HG02884 (cell line): ENCODE data around the gene NDUFV1.

Experiments used
- ATAC-seq: cut with Tn5 transposase; IDR thresholded peaks from one replicate; pipeline ENCODE4 v1.9.1; 2021; ENCODE audit warnings: mild to moderate bottlenecking, moderate library complexity; ENCODE audit not compliant: unreplicated experiment

The NDUFV1 gene

DNA sequence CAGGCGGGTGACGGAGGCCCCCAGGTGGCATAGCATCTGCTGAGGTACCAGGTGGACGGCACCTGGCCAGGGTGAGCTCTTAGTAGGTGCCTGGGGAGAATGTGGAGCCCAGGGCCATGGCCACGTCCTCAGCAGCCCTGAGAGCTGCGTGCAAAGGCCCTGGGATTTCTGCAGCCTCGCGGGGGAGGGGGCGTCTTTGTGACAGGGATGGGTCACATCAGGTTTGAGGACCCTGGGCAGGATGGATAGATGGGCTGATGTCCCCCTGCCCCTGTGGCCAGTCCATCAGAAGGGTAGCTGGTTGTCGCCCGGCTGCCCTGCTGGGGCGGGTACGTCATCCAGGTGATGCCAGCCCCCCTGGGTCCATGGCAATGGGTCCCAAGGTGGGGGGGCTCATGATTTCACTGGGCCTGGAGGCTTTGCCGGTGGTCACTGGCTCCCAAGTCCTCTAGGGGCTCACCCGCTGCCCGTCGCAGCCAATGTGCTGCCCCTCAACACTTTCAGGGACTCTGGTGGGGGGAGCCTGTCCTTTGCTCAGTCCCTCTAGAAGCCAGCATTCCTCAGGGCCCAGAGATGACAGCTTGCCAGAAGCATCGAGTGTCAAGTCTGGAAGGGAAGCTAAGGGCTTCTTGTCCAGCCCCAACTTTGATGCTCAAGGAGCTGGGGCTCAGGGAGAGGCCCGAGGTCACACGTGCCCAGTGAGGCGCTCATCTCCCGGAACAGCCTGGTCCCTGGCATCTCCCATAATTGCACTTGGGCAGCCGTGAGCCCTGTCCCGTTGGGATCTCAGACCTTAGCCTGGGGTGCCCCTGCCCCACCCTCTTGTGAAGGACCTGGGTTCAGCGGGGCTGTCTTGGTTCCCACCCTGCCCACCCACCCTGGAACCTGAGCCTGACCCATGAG is 32.0 kb downstream of the NDUFV1 start:
- ATAC-seq = no peak

GRCh38 chr11:67639438-67639859 is 32.7 kb downstream of the NDUFV1 start, which contains the start of gene TBX10:
Gene TBX10, minus strand, starts transcription at chr11:67639763. Its CDS starts 291 bp downstream, at chr11:67639472.
- ATAC-seq = no peak

GRCh38 chr11:67640021-67640757 is 33.5 kb downstream of the NDUFV1 start:
- no peak for ATAC-seq

GRCh38 chr11:67640758-67641337 is 34.1 kb downstream of the NDUFV1 start:
- ATAC-seq = no peak

GRCh38 chr11:67641338-67642172 is 34.8 kb downstream of the NDUFV1 start:
- no peak for ATAC-seq

GRCh38 chr11:67642173-67643120 is 35.7 kb downstream of the NDUFV1 start:
- ATAC-seq = no peak

DNA sequence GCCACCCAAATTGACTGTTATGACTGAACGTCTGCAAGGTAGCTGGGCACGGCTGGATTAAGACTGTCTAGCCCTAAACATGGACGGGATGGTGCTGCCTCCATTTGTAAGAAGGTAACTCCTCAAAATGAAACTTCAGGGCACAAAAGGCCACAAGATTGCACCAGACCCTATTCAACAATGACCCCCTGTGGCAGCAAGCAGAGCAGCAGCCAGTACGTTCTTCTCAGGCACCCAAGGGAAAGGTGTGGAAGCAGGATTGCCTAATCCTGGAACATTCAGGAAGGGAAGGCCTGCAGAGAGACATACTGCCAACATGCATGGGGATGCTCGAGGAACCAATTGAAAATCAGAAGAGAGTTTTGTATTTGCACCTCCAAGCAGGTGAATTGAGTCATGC is 37.3 kb downstream of the NDUFV1 start:
- no peak for ATAC-seq

DNA sequence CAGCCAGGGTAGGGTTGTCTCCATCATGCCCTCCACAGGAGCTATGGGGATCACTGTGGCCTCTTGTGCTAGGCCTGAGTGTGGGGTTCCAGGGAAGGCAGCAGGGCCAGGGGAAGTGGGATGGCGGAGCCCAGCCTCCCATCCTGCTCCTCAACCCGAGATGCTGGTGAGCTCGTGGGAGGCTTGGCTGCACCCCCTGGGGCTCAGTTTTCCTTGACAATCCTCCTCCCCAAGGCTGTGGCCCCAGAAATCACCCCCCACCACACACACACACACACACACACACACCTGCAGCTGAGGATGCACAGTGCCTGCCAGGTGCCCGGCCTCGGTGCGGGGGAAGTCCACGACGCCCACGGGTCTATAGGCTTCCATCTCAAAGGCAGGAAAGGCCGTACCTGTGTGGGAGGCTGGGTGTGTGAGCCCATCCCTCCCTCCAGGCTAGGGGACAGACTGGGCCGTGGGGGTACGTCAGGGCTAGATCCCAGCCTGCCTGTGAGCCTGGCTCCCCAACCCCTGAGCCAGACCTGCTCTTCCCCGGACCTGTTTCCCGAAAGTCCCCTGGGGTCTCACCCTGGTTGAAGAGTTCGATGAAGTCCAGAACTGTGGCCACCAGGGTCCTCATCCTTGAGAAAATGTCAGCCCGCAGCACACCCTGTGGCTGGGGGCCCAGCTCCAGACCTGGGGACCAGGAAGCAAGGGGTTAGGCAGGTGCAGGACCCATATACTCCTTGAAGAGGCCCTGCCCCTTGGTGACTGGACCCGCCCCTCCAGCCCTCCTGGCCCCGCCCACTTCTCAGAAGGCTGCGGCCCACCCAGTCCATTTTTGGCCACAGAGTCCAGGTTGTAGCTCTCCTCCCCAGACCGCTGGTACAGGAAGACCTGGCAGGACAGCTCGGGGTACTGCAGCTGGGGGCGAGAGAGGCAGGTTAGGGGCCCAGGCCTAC is 38.0 kb downstream of the NDUFV1 start:
- ATAC-seq = no peak

GRCh38 chr11:67645521-67646461 is 39.1 kb downstream of the NDUFV1 start:
- no peak for ATAC-seq

DNA sequence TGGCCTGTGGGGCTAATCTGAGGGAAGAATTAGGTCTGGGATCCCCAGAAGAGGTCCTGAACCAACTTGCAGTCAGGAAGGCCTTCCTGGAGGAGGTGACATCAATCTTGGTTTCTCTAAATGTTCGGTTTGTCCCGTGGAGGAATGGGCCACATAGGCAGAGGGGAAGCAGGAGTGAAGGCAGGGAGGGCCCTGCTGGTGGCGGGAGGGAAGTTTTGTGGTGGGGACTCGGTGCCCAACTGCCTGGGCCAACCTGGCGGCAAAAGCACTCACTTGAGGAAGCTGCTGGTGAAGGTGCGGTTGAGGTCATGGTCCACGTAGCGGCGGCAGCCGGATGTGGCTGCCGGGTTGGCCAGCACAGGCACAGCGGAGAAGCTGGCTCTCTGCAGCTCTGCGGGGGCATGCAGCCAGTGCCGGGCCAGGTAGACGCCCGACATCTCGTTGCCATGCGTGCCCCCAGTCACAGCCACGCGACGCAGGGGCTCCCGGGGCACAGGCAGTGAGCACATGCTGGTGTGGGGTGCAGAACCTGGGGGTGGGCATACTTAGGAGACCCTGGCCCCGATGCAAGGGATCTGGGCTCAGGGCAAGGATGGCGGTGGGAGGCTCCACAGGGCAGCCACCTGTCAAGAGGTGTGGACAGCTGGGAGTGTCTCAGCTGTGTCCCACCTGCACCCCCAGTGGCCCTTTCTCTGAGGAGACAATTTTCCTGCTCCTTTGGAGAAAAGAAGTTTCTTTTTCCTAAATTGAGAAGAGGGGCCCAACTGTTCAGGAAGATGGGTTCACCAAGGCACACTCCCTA is 40.0 kb downstream of the NDUFV1 start:
- ATAC-seq = no peak

GRCh38 chr11:67647471-67647870 is 40.7 kb downstream of the NDUFV1 start:
- ATAC-seq = no peak

GRCh38 chr11:67648140-67648795 is 41.5 kb downstream of the NDUFV1 start:
- no peak for ATAC-seq

DNA sequence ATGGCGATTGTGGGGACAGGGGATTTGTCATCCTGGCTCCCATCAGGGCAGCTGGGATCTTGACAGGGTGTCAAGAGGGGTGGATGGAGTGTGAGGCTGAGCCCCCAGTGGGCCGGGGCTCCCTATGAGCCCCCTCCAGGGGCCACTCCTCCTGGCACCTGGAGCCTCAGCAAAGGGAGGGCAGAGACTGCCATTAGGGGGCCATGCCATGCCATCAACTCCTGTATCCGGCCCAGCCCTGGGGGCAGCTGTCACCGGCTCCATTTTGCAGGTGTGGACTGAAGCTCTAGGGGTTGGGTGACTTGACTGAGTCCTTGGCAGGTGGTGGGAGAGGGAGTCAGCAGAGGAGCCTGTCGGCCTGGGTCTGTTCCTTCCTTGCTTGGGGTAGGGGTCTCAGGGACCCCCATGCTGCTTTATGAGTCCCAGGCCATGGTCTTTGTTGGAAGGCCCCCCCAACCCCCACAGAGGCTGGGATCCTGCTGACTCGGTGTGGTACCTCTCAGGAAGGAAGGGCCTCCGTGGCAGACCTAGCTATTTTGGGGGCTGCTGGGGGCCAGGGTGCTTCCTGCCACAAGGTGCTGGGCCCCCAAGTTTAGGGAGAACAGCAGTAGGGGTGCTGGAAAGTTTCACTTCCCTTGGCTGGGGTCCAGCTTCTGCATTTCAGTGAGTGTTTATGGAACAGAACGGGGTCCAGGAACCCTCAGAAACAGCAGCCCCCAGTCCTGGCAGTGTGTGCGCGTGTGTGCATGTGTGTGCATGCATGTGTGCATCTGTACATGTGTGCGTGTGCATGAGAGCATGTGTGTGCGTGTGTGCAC is 42.3 kb downstream of the NDUFV1 start:
- no peak for ATAC-seq

DNA sequence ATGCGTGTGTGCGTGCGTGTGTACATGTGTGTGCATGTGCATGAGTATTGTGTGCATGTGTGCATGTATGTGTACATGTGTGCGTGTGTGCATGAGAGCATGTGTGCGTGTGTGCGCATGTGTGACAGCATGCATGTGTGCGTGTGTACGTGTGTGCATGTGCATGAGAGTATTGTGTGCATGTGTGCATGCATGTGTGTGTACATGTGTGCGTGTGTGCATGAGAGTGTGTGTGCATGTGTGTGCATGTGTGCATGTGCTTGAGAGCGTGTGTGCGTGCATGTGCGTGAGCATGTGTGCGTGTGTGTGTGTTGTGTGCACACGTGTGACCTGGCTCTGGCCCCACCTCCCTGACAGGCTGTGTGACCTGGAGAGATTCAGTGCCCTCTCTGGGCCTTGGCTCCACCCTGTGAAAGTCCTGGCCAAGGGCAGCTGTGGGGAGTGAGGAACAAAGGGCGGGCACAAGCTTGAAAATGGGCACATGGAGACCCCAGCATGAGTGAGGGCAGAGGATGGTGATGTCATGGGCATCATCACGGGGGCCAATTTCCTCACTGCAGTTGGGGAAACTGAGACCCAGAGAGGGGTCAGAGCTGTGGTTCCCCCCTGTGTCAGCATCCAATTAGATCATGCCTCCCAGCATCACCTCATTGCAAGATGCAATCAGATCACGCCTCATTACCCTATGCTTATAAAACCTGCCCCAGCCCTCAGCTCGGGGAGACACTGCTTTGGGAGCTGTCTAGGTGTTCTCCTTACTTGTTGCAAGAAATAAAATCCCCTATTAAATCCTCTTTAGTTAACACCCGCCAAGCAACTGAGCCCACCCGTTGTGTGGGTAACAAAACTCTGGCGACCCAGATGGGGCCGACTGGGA is 43.1 kb downstream of the NDUFV1 start:
- no peak for ATAC-seq
